HEK293 (cell line): ENCODE results near the gene TMPRSS6.

Experiments
- CTCF ChIA-PET: fragments of 350-600 bp; formaldehyde crosslinking; extraction: SDS; loops from one replicate; lab custom pipeline; 2021; ENCODE audit warnings: antibody characterized with exemption; lab: Yijun Ruan, JAX
- POLR2A ChIA-PET: fragments of 300-600 bp; formaldehyde crosslinking; extraction: SDS; loops from one replicate; lab custom pipeline; 2020; ENCODE audit warnings: antibody characterized with exemption, inconsistent platforms; lab: Yijun Ruan, JAX
- H3K27ac ChIP-seq: fragments of 200-500 bp; sonication (Bioruptor generic); 2 replicates; pipeline ENCODE4 v1.5.1; 2014; ENCODE audit warnings: low read depth, low read length, control low read depth, inconsistent platforms; ENCODE audit errors: extremely low read depth
- H3K36me3 ChIP-seq, 2 experiments: fragments of 200-500 bp in 1 of 2; sonication (Bioruptor generic) in 1 of 2; 1 replicate in 1 of 2; 2 replicates in 1 of 2; pipeline ENCODE4 v1.5.1; 2014 to 2017; ENCODE audit warnings: inconsistent platforms in 2 of 2, low read length in 2 of 2; ENCODE audit not compliant: control insufficient read depth in 2 of 2, insufficient read depth in 1 of 2
- H3K4me1 ChIP-seq: fragments of 200-500 bp; sonication (Bioruptor generic); 2 replicates; pipeline ENCODE4 v1.5.1; 2014; ENCODE audit warnings: mild to moderate bottlenecking, low read length, inconsistent platforms; ENCODE audit not compliant: control insufficient read depth, insufficient read depth
- H3K4me3 ChIP-seq: 2 replicates; pipeline ENCODE4 v1.5.1; 2011; ENCODE audit warnings: low read depth, mild to moderate bottlenecking, control low read depth, low read length, moderate library complexity
- H3K9me3 ChIP-seq: fragments of 200-500 bp; sonication (Bioruptor generic); 2 replicates; pipeline ENCODE4 v1.5.1; 2014; ENCODE audit warnings: low read depth, low read length, inconsistent platforms; ENCODE audit not compliant: control insufficient read depth, insufficient read depth
- PATZ1 ChIP-seq: fragments of 450-650 bp; formaldehyde crosslinking; IDR thresholded peaks from 2 replicates; pipeline ENCODE4 v1.5.1; 2016; ENCODE audit warnings: missing biosample characterization, missing genetic modification characterization
- PRDM4 ChIP-seq: fragments of 450-650 bp; formaldehyde crosslinking; IDR thresholded peaks from 2 replicates; pipeline ENCODE4 v1.5.1; 2017; ENCODE audit warnings: missing biosample characterization, missing genetic modification characterization
- SETDB1 ChIP-seq: IDR thresholded peaks from one replicate; pipeline ENCODE4 v1.6.1; 2017; ENCODE audit warnings: mild to moderate bottlenecking, low read length, moderate library complexity, mixed read lengths; ENCODE audit not compliant: insufficient read length
- SP3 ChIP-seq: fragments of 450-650 bp; formaldehyde crosslinking; IDR thresholded peaks from 2 replicates; pipeline ENCODE4 v1.5.1; 2016; ENCODE audit warnings: missing biosample characterization, missing genetic modification characterization
- ZBTB11 ChIP-seq: fragments of 450-650 bp; formaldehyde crosslinking; conservative IDR thresholded peaks from 2 replicates; pipeline ENCODE4 v1.5.1; 2016; ENCODE audit warnings: low read depth, missing biosample characterization, missing genetic modification characterization
- ZBTB48 ChIP-seq: fragments of 450-650 bp; formaldehyde crosslinking; IDR thresholded peaks from 2 replicates; pipeline ENCODE4 v1.5.1; 2016; ENCODE audit warnings: missing biosample characterization, missing genetic modification characterization
- ZBTB8A ChIP-seq: fragments of 450-650 bp; formaldehyde crosslinking; IDR thresholded peaks from 2 replicates; pipeline ENCODE4 v1.5.1; 2016; ENCODE audit warnings: missing biosample characterization, missing genetic modification characterization
- ZNF155 ChIP-seq: fragments of 450-650 bp; formaldehyde crosslinking; IDR thresholded peaks from 2 replicates; pipeline ENCODE4 v1.5.1; 2016; ENCODE audit warnings: missing biosample characterization, missing genetic modification characterization
- ZNF19 ChIP-seq: fragments of 450-650 bp; formaldehyde crosslinking; IDR thresholded peaks from 2 replicates; pipeline ENCODE4; 2016; ENCODE audit warnings: missing biosample characterization, missing genetic modification characterization, low read depth
- ZNF292 ChIP-seq: fragments of 450-650 bp; formaldehyde crosslinking; IDR thresholded peaks from 2 replicates; pipeline ENCODE4 v1.5.1; 2016; ENCODE audit warnings: low read depth, missing biosample characterization, missing genetic modification characterization, borderline replicate concordance
- ZNF341 ChIP-seq: fragments of 450-650 bp; formaldehyde crosslinking; IDR thresholded peaks from 2 replicates; pipeline ENCODE4; 2016; ENCODE audit warnings: low read depth, missing biosample characterization, missing genetic modification characterization
- ZNF433 ChIP-seq: fragments of 450-650 bp; formaldehyde crosslinking; IDR thresholded peaks from 2 replicates; pipeline ENCODE4 v1.5.1; 2016; ENCODE audit warnings: missing biosample characterization, missing genetic modification characterization, low read depth
- ZNF529 ChIP-seq: fragments of 450-650 bp; formaldehyde crosslinking; IDR thresholded peaks from 2 replicates; pipeline ENCODE4 v1.5.1; 2017; ENCODE audit warnings: missing genetic modification characterization, missing biosample characterization; ENCODE audit not compliant: insufficient replicate concordance
- ZNF560 ChIP-seq: fragments of 450-650 bp; formaldehyde crosslinking; IDR thresholded peaks from 2 replicates; pipeline ENCODE4 v1.5.1; 2017; ENCODE audit warnings: missing biosample characterization, missing genetic modification characterization, borderline replicate concordance
- ZNF561 ChIP-seq: fragments of 450-650 bp; IDR thresholded peaks from 2 replicates; pipeline ENCODE4 v1.5.1; 2018; ENCODE audit warnings: missing biosample characterization, missing genetic modification characterization, borderline replicate concordance
- ZNF658 ChIP-seq: fragments of 450-650 bp; formaldehyde crosslinking; IDR thresholded peaks from 2 replicates; pipeline ENCODE4; 2016; ENCODE audit warnings: missing biosample characterization, missing genetic modification characterization
- ZNF692 ChIP-seq: fragments of 450-650 bp; formaldehyde crosslinking; IDR thresholded peaks from 2 replicates; pipeline ENCODE4 v1.5.1; 2016; ENCODE audit warnings: missing biosample characterization, missing genetic modification characterization
- ZNF768 ChIP-seq: fragments of 450-650 bp; formaldehyde crosslinking; IDR thresholded peaks from 2 replicates; pipeline ENCODE4 v1.5.1; 2018; ENCODE audit warnings: missing biosample characterization, mild to moderate bottlenecking, missing genetic modification characterization

TMPRSS6 gene

DNA sequence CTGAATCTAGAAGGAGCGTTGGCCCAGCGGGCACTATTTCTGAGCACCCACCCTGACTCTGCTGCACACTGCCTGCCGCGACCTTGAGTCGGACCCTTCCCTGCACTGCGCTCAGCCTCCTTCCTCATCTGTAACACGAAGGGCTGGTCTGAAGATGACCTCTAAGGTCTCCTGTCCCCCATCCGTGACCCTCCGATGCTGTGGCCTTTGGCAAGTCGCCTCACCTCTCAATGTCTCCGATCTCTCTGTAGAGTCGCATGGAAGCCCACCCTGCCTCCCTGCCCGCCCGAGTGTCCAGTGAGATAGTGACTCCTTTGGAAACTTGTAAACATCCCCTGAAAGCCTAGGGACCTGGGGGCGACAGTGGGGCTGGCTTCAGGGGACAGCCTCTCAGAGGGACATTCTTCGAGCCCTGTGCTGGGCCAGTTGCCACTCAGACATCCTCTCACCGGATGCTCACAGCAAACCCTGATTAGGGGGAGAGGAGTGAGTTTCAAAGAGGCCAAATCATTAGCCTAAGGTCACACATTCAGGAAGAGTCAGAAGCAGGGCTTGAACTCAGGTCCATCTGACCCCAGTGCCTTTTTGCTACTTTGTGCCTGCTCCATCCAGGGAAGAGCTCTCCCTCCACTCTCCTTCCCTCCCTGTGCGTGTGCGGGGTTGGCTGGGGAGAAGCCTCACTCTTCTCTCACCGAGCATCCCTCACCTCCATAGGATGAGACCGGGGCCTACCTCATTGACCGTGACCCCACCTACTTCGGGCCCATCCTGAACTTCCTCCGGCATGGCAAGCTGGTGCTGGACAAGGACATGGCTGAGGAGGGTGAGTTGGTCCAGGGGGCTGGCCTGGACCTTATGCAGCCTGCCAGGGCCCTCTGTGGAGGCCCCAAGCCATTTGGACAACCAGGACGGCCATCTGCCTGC is 56.9 kb downstream of the TMPRSS6 start:
- POLR2A ChIA-PET: interaction anchor here (0.5 to 1.7 kb wide), 8 partner anchors 9 to 394 kb away, joined by 3 to 7 read pairs (median 4); partner anchors contain the start of gene TST
- peaks cover 5% of the 10 kb centered on the region; the same call in 1 of the 2 replicates for H3K4me1 ChIP-seq
- CTCF ChIA-PET: interaction anchor here (1.5 kb wide), 1 partner anchor 147 kb away, joined by 6 read pairs; no protein-coding TSS in a partner anchor
- H3K4me3 ChIP-seq: peak overlapping the region; percentile 73
- peaks cover 0 to 49% of the 10 kb centered on the region in 2 experiments; a peak in 1 of 3 replicates for H3K36me3 ChIP-seq
- no peak overlapping the region for H3K27ac ChIP-seq
- H3K9me3 ChIP-seq: no peaks in the 10 kb centered on the region
- TF ChIP-seq ZNF768 (tag by site-specific recombination) (no peak), ZBTB11 (no peak), ZNF658 (tag by site-specific recombination) (no peak), ZNF341 (tag by site-specific recombination) (no peak), ZNF292 (tag by site-specific recombination) (no peak), ZBTB48 (tag by site-specific recombination) (no peak), SETDB1 (no peak), ZBTB8A (no peak), ZNF433 (tag by site-specific recombination) (no peak), PRDM4 (tag by site-specific recombination) (no peak), ZNF561 (tag by site-specific recombination) (no peak), PATZ1 (tag by site-specific recombination) (no peak), ZNF155 (tag by site-specific recombination) (no peak), ZNF692 (no peak), ZNF560 (tag by site-specific recombination) (no peak), SP3 (tag by site-specific recombination) (no peak), ZNF529 (no peak), ZNF19 (no peak)
- TF ChIP-seq, all 188 proteins: peak for 0
